Prostate gland (tissue), 2 donors: ENCODE measurements around the gene RNF123.

ENCODE experiments used
- CTCF ChIP-seq, 4 experiments: fragments of 200-600 bp in 2 of 4; fragments of 450-650 bp in 2 of 4; sonication (generic) in 2 of 4; IDR thresholded peaks; 1 replicate in 3 of 4; 2 replicates in 1 of 4; pipeline ENCODE4 v1.5.1; 2016 to 2019; ENCODE audit warnings: antibody characterized with exemption in 4 of 4, mild to moderate bottlenecking in 2 of 4, moderate library complexity in 2 of 4
- POLR2A ChIP-seq: fragments of 450-650 bp; IDR thresholded peaks from one replicate; pipeline ENCODE4 v1.6.1; 2016; ENCODE audit warnings: antibody characterized with exemption, mild to moderate bottlenecking
- POLR2AphosphoS5 ChIP-seq: sonication (generic); formaldehyde crosslinking; IDR thresholded peaks from one replicate; pipeline ENCODE4 v1.6.1; 2017; ENCODE audit warnings: antibody characterized with exemption

- TF ChIP-seq CTCF (IDR thresholded peaks at IDR 0.05) (no peak), POLR2A (no peak), POLR2AphosphoS5 (no peak)
Measured at GRCh38 chr3:49712166-49712565, 22.8 kb downstream of the RNF123 start.
